MCF 10A (cell line): ENCODE measurements around the gene TNRC6B. TPM values are rescaled to one million over a fixed set of nuclear protein-coding genes. Genes with fewer than 3 reads are reported as not detected.

Experiments used
- BruUV-seq: library from RNA; stranded (reverse); fragments of 400-500 nt; replicated peaks from 2 replicates; lab custom pipeline; 2021; lab: Mats Ljungman, UMichigan
- CTCF ChIA-PET: fragments of 300-600 bp; sonication (Branson Sonifier 250); formaldehyde crosslinking; extraction: SDS; loops from one replicate; lab custom pipeline; 2021; ENCODE audit warnings: antibody characterized with exemption, inconsistent platforms; lab: Yijun Ruan, JAX
- POLR2A ChIA-PET: fragments of 300-600, 350-650 bp; sonication (Branson Sonifier 250); formaldehyde crosslinking; extraction: SDS; loops from one replicate; lab custom pipeline; 2020; ENCODE audit warnings: antibody characterized with exemption, inconsistent platforms; lab: Yijun Ruan, JAX
- DNase-seq: peaks from one replicate; pipeline ENCODE4 v3.0.0-alpha.2; 2018; ENCODE audit not compliant: unreplicated experiment
- H3K27ac Mint-ChIP-seq: one replicate; pipeline ENCODE4 v1.8.0; 2022; ENCODE audit warnings: mild to moderate bottlenecking, low read depth, mixed read lengths; ENCODE audit not compliant: unreplicated experiment
- H3K27me3 Mint-ChIP-seq: one replicate; pipeline ENCODE4 v1.8.0; 2022; ENCODE audit warnings: mixed read lengths; ENCODE audit not compliant: insufficient read depth, unreplicated experiment
- H3K36me3 Mint-ChIP-seq: one replicate; pipeline ENCODE4 v1.8.0; 2022; ENCODE audit warnings: mild to moderate bottlenecking, moderate library complexity, mixed read lengths; ENCODE audit not compliant: insufficient read depth, unreplicated experiment
- H3K4me1 Mint-ChIP-seq: one replicate; pipeline ENCODE4 v1.8.0; 2022; ENCODE audit warnings: mixed read lengths; ENCODE audit not compliant: insufficient read depth, unreplicated experiment
- H3K4me3 Mint-ChIP-seq: one replicate; pipeline ENCODE4 v1.8.0; 2022; ENCODE audit warnings: mild to moderate bottlenecking, moderate library complexity, mixed read lengths; ENCODE audit not compliant: unreplicated experiment
- H3K9me3 Mint-ChIP-seq: one replicate; pipeline ENCODE4 v1.8.0; 2022; ENCODE audit warnings: mixed read lengths; ENCODE audit not compliant: unreplicated experiment
- intact Hi-C: fragments of 100-400 bp; cut with micrococcal nuclease; formaldehyde crosslinking; loops from 2 replicates; pipeline ENCODE4 v1.14.1; 2022
- total RNA-seq: library from RNA; stranded (reverse); gene quantifications from 2 replicates; pipeline ENCODE4 v1.2.3, GENCODE V29; 2022
- TF ChIP-seq, protein P1 (sequence below): fragments of 200-600 bp; IDR thresholded peaks from one replicate; pipeline ENCODE4 v1.8.0; 2022; ENCODE audit warnings: antibody characterized with exemption, mild to moderate bottlenecking; ENCODE audit not compliant: unreplicated experiment

Gene TNRC6B
- total RNA-seq, 1 experiment from 2014 or later, result 27.1 TPM

DNA sequence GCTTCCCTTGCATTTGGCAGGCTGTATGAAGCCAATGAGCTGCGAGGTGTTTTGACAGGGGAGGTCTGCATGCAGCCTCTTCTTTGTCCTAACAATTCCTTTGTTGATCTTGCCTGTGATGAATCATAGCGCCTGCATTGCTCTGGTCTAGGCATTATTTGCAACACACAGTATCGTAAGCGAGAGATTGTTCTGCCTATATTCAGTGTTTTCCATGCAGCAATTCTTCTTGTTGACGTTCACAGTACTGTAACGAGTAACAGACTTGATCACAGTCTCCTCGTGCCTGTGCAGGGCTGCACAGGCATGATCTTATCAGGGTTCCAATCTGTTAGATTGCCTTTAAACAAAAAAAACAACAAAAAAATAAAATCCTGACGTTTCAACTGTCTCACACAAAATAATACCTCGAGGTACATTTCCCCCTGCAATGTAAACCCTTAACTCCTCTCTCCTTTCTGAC, 154.6 kb downstream of the TNRC6B start:
- Mint-ChIP-seq H3K27ac (no peak overlapping the region), H3K4me3 (no peak overlapping the region), H3K9me3 (no peaks in the 10 kb centered on the region), H3K27me3 (no peaks in the 10 kb centered on the region), H3K4me1 (no peaks in the 10 kb centered on the region), H3K36me3 (peaks cover 64% of the 10 kb centered on the region)
- DNase-seq, result no peak
- intact Hi-C loops, result no loop called here
- TF ChIP-seq, protein P1, sequence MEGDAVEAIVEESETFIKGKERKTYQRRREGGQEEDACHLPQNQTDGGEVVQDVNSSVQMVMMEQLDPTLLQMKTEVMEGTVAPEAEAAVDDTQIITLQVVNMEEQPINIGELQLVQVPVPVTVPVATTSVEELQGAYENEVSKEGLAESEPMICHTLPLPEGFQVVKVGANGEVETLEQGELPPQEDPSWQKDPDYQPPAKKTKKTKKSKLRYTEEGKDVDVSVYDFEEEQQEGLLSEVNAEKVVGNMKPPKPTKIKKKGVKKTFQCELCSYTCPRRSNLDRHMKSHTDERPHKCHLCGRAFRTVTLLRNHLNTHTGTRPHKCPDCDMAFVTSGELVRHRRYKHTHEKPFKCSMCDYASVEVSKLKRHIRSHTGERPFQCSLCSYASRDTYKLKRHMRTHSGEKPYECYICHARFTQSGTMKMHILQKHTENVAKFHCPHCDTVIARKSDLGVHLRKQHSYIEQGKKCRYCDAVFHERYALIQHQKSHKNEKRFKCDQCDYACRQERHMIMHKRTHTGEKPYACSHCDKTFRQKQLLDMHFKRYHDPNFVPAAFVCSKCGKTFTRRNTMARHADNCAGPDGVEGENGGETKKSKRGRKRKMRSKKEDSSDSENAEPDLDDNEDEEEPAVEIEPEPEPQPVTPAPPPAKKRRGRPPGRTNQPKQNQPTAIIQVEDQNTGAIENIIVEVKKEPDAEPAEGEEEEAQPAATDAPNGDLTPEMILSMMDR, result no peak
- ChIA-PET POLR2A (no interaction called here), CTCF (no interaction called here)
- BruUV-seq, result no TSS peak

DNA sequence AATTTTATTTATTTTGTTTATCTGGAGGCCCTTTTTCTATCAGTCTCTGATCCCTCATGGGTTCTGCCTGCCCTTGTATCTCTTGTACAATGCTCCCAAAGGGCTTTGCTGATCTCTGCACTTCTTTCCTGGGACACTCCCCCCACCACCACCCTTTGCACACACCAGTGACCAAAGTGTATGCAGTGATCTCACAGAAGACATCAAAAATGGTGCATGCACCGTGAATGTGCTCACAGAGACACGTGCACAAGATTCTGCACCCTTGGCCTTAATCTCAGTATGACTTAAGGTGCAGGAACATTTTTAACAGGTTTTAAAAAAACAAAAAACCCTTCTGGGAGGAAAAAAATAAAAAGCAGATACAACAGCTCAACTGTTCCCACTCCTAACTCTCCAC, 156.3 kb downstream of the TNRC6B start:
- no peak overlapping the region for H3K27ac Mint-ChIP-seq
- intact Hi-C loops, result no loop called here
- TF ChIP-seq, protein P1, result no peak
- no TSS peak for BruUV-seq
- H3K36me3 Mint-ChIP-seq, result peaks cover 57% of the 10 kb centered on the region
- no peaks in the 10 kb centered on the region for H3K4me1 Mint-ChIP-seq
- DNase-seq, result no peak
- POLR2A ChIA-PET, result interaction anchor here (0.7 kb wide), 1 partner anchor 44 kb away, joined by 3 read pairs; no protein-coding TSS in a partner anchor
- no peak overlapping the region for H3K4me3 Mint-ChIP-seq
- CTCF ChIA-PET, result interaction anchor here (0.6 kb wide), 1 partner anchor 18 kb away, joined by 3 read pairs; no protein-coding TSS in a partner anchor
- no peaks in the 10 kb centered on the region for H3K27me3 Mint-ChIP-seq
- H3K9me3 Mint-ChIP-seq, result no peaks in the 10 kb centered on the region

DNA sequence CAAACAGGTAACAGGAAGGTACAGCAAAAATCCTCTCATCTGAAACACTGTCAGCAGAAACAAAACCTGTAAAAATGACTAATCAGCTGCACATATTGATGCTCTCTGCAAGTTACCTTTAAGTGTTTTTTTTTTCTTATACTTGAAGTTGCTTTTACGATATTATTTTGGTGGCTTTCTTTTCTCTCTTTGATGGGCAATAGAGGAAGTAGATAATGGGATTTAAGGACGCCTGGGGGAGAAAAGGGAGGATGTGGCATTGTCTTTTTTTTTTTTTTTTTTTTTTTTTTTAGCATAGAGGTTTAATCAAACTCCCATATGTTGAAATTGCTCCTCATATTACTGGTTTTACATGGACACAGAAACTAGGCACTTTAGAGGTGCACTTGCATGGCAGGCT, 157.2 kb downstream of the TNRC6B start:
- POLR2A ChIA-PET, result interaction anchor here (0.6 to 0.7 kb wide), 2 partner anchors 45 to 92 kb away, joined by 3 read pairs; no protein-coding TSS in a partner anchor
- Mint-ChIP-seq H3K4me1 (no peaks in the 10 kb centered on the region), H3K27me3 (no peaks in the 10 kb centered on the region), H3K27ac (no peak overlapping the region), H3K9me3 (no peaks in the 10 kb centered on the region), H3K36me3 (peaks cover 55% of the 10 kb centered on the region), H3K4me3 (no peak overlapping the region)
- CTCF ChIA-PET, result no interaction called here
- TF ChIP-seq, protein P1, result no peak
- DNase-seq, result no peak
- BruUV-seq, result no TSS peak
- intact Hi-C loops, result no loop called here

DNA sequence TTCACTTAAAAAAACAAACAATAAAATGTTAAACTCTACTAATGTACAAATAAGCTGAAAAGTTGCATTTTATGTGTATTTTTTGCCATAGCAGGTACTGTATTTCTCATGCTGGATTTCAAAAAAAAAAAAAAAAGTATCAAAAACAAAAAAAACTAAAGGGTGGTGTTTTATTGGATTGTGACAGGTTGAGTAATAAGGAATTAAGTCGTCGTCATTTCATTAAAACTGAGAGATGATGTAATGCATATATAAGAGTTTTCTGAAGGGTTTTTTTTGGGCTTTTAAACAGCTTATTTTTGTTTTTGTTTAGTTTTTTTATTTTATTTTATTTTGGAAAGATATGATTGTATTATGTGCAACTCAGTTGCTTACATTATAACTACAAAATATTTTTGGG, 157.6 kb downstream of the TNRC6B start:
- Mint-ChIP-seq H3K9me3 (no peaks in the 10 kb centered on the region), H3K27ac (no peak overlapping the region), H3K4me3 (no peak overlapping the region), H3K4me1 (no peaks in the 10 kb centered on the region), H3K36me3 (peaks cover 50% of the 10 kb centered on the region), H3K27me3 (no peaks in the 10 kb centered on the region)
- TF ChIP-seq, protein P1, result no peak
- DNase-seq, result no peak
- ChIA-PET CTCF (no interaction called here), POLR2A (no interaction called here)
- intact Hi-C loops, result no loop called here
- BruUV-seq, result no TSS peak
